Activated CD4-positive, alpha-beta T cell treated with anti-CD3 and anti-CD28 coated beads, Interleukin-10, Interleukin-2, amounts not matched to agents 100 ng/mL and 50 ng/mL, durations not matched to agents 16 hours and 8 hours (primary cell): ENCODE measurements around the gene CDH15.
A peak's percentile ranks its signal among the peaks of the same experiment; 100 is the strongest.

Experiments used
- DNase-seq: peaks from one replicate; pipeline ENCODE4 v3.0.0-alpha.2; 2020

CDH15 gene

DNA sequence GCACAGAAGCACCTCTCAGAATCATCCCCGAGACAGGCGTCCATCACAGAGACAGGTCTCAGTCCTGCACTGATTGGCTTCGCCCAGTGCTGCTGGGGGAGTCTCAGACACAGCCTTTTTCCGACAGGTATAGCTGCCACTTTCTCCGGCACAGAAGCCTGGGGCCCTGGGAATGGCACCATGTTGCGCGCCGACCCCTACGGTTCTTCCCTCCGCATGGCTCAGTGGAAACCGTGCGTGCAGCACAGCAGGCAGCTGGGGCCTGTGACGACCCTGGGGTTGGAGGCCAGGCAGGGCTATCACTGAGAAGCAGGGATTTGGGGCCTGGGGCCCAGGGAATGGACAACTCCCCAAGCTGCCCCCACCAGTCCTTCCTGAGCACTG is 29.7 kb upstream of the CDH15 start:
- DNase-seq = no peak

DNA sequence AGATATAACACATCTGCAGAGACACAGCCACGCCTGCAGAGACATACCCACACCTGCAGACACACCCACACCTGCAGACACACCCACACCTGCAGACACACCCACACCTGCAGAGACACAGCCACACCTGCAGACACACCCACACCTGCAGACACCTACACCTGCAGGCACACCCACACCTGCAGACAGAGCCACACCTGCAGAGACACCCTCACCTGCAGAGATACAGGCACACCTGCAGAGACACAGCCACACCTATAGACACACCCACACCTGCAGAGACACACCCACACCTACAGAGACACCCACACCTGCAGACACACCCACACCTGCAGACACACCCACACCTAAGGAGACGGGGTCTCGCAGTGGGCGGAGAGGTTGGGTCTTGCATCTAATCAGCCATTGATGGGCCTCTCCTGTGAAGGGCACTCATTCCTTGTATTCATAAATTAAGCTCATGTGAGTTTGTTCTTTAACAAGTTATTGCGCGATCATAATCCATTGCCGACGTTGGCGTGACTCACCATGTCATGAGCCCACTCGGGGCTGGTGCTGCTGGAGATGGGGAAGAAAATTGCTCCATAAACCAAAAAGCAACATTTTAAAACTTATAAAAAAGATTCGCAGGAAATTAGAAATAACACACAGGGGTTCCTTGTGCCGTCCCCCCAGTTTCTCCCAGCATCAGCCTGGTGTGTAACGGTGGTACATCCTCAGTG is 28.9 kb upstream of the CDH15 start:
- no peak for DNase-seq

DNA sequence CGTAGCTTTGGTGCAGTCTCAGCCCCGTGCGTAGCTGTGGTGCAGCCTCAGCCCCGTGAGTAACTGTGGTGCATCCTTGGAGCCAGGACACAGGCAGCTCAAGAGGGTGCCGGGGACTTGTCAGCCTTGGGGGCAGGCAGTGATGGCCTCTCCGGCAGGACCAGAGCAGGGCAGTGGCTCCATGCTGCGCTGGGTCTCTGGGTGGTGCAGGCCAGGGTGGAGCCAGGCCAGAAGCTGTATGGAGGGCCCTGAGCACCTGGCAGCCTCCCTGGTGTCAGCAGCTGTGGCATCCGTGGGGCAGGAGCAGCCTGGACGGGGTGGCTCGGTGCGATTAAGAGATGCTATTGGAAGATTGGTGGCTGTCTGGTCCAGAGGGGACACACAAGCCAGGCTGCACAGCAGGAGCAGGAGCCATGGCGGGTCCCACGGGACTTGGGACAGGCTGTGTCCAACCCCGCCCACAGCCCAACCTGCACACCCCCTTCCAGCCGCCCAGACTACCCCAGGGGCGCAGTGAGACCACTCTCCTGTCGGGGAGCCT is 28.3 kb upstream of the CDH15 start:
- no peak for DNase-seq

DNA sequence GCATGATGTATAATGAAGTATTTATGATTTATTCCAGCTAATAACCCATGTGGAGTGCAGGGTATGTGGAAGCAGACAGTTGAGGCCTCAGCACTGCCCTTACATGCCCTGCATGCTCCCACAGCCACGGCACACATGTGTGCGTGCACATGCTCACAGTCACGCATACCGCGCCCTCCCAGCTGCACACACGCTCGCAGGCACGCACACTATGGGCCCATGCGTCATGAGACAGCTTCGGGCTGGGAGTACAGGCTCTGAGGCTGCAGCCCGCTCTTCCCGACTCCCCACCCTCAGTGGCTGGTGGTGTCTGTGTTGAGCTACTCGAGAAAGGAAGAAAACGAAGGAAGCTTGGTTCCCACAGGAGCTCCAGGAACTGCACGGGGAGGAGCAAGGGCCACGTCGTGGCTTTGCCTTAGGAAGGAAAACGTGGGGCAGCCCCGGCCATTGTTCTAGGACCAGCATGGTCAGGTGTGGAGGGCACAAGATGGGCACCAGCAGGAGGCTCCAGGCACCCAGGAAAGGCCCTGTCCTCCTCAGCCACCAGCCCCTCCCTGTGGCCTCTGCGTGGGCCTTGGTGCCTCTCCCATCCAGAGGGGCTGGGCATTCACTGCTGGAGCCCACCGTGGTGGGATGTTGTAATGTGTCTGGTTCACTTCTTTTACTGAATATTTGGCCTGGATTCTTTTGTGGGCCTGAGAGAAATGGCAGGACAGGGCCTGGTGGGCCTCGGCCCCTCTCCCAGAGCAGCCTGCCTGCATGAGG is 27.5 kb upstream of the CDH15 start:
- no peak for DNase-seq

DNA sequence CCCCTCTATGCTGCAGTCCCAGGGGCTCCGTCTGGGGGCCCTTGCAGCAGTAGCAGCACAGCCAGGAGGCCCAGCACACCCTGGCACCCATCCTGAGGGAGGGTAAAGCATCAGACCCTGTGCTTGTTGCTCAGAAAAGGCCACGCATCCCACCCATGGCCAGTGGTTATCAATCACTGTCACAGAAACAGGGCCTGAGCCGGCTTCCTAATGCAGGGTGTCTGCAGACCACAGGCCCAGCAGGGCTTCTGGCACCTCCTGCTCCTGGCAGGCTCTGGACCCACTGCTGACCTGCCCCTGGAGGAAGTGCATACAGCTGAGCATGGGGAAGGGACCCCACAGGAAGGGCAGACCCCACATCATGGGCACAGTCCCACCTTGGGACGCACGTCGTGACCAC is 26.9 kb upstream of the CDH15 start:
- DNase-seq = no peak

DNA sequence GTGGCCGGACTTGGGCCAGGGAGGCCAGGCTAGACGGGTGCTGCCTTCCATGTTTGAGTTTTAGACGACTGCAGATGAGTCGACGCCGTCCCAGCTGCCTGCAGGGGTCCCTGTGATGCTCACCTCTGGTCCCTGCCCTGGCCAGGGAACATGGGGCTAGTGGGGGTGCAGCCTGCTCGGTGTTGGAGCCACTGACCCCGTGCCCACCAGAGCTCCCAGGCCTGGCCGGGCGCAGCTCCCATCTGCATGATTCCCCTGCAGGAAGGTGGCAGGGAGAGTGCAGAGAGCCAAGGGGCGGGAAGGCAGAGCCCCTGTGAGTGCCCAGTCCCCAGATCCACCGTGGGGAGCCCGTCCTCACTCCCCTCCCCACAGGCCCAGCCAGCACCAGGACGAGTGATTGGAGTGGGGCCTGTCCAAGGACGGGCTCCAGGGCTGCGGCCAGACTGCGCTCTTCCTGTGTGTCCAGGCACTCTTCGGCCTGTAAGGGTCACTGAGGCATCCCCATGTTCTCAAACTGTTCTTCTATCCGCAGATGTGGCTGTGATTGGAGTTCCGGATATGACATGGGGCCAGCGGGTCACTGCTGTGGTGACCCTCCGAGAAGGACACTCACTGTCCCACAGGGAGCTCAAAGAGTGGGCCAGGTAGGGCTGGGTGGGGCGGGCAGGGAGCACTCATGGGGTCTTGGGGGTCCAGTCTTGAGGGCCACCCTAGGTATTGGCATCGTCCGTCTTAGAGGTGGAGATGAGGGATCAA is 26.0 kb upstream of the CDH15 start:
- DNase-seq = no peak

DNA sequence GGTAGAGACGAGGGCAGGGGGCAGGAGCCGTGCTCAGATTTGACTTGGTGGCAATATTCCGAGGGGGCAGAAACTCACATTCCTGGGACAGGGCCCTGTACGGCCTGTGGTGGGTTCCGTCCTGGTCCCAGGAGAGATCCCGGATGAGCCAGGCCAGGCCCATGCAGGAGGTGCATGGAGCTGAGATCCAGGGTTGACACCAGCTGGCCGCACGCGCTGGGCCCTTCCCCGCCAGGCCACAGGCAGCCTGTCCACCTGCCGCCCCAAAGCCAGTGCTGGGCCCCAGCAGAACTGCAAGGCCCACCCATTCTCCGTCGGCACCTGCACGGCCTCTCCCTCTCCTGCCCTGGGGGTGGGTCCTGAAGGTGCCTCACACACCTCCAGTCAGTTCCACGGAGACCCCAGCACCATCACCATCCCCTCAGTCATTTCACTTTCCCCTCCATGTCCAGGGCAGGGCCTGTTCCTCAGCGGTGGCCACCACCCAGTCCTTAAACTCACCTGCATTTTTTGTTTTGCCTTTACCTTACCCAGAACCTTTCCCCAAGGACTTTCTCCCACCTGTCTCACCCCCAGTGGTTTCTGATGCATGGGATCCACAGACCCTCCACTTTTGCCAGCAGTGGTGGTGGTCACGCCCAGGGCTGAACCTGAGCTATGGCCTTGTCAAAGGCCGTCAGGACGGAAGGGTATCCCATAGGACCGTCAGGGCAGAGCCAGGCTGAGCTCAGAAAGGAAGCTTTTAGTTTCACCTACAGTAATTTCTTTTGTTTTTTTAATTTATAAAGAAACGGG is 25.1 kb upstream of the CDH15 start:
- DNase-seq = no peak

DNA sequence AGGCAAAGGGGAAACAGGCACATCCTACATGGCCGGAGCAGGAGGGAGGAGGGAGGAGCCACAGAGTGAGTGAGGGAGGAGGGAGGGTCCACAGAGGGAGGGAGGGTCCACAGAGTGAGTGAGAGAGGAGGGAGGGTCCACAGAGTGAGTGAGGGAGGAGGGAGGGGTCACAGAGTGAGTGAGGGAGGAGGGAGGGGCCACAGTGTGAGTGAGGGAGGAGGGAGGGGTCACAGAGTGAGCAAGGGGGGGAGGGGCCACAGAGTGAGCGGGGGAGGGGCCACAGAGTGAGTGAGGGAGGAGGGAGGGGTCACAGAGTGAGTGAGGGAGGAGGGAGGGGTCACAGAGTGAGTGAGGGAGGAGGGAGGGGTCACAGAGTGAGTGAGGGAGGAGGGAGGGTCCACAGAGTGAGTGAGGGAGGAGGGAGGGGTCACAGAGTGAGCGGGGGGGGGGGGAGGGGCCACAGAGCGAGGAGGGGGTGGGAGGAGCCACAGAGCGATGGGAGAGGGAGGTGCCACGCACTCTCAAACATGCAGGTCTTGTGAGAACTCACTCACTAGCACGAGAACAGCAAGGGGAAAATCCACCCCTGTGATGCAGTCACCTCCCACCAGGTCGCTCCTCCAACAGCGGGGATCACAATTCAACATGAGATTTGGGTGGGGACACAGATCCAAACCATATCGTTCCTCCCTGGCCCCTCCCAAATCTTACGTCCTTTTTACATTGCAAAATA is 24.3 kb upstream of the CDH15 start:
- no peak for DNase-seq

DNA sequence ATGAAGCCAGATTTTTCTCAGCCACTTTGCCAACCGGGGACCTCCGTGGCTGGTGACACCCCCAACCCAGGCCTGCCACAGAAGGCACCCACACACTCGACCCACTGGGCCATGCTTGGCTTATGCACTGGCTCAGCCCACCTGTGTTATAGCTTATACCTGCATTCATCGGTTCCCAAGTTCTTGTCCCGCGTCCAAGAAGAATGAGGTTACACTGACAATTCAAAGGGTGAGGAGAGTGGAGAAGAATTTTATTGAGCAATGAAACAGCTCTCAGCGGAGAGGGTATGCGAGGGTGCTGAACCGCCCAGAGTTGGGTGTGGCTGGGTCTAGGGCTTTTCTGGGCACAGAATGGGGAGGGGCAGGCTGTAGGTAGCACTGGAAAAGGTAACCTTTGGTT is 22.2 kb upstream of the CDH15 start:
- DNase-seq = no peak

DNA sequence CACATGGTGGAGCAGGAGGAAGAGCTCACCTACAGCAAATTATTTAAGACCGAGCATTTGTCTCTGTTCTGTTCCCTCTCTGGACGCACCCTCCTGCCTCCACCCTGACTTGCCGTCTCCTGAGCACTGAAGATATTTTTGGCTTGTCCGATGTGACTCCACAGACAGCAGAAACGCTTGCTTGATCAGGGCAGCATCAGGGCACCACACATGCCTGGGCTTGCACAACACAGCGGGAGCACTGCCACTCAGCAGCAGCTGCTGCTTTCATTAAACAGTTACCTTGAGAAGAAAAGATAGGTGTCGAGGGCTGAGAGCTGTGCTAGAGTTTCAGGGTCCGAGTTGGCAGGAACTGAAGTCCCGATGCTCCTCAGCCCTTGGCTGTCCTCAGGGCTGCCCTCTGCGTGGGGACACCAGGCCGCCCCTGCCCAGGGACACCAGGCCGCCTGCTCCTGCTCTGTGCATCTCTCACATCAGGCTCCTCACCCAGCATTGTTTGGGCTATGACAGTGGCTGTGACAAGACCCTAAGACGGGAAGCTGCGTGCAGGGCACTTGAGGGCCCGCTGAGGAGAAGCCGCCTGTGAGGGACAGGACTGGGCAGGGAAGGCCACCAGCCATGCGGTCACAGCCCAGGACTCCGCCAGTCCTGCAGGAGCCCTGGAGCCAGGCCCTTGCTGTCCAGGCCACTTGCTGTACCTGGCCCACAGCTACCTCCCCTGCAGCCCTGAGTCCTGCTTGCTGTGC is 21.3 kb upstream of the CDH15 start:
- DNase-seq = no peak

DNA sequence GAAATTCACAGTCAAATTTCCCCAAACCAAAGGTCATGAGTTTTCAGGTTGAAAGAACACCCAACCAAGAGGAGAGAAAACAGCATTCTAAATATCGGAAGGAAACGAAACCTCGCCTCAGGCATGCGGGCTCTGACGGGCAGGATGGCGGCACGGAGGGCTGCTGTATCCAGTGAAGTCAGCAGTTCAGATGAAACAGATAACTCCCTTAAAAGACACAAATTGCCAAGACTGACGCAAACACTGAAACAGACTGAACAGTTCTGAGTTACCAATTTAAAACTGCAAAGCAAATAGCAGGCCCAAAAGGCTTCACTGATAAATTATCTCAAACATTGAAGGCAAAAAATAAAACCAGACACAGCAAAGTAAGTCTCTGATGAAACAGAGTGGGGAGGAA is 20.6 kb upstream of the CDH15 start:
- DNase-seq = no peak

DNA sequence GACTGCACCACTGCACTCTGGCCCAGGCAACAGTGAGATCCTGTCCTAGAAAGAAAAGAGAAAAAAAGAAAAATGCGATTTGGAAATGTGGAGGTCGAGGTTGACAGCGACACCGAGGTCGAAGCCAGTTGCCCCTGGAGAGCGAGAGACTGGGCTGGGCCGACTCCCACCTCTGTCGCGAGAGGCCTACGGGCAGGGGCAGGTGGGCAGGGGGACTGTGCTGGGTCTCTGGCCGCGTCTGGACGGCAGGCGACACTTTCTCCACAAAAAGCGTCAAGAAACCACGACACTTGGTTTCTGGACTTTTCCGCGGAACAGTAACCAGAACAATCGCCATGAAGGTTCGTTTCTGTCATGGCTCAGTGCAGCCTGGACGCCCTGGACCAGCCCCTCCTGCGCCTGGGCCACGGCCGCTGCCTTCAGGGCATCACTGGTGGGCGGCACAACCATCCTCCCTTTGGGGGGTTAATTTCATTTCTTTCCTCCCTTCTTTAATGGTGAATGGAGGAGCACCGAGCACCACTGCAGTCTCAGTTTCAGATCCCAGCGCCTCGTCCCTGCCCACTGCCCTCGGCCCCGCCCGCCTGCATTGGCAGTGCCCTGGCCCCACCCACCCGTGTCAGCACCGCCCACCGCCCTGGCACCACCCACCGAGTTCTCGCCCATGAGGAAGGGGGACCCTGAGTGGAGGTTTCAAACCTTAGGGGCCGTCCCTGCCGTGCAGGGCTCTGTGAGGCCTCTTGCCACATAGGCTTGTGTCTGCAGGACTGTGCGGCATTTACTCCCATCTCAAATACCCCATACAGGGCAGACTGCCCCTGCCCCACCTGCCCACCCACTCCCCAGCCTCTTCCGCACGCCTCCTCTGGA is 18.5 kb upstream of the CDH15 start:
- peak; percentile 21 for DNase-seq

DNA sequence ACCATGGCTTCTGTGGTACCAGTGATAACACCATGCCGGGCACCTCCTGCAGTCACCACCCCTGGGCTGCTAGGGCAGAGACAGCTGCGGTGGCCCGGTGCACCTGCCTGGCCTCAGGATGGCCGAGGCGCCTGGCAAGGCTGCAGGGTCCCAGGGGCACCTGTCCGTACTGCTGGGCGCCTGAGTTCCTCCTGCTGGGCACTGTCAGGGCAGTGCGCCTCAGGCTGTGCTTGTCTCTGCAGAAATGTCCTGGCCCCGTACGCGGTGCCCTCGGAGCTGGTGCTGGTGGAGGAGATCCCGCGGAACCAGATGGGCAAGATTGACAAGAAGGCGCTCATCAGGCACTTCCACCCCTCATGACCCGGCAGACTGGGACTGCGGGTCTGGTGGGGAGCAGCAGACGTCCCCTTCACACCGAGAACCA is 17.7 kb upstream of the CDH15 start:
- DNase-seq = no peak

DNA sequence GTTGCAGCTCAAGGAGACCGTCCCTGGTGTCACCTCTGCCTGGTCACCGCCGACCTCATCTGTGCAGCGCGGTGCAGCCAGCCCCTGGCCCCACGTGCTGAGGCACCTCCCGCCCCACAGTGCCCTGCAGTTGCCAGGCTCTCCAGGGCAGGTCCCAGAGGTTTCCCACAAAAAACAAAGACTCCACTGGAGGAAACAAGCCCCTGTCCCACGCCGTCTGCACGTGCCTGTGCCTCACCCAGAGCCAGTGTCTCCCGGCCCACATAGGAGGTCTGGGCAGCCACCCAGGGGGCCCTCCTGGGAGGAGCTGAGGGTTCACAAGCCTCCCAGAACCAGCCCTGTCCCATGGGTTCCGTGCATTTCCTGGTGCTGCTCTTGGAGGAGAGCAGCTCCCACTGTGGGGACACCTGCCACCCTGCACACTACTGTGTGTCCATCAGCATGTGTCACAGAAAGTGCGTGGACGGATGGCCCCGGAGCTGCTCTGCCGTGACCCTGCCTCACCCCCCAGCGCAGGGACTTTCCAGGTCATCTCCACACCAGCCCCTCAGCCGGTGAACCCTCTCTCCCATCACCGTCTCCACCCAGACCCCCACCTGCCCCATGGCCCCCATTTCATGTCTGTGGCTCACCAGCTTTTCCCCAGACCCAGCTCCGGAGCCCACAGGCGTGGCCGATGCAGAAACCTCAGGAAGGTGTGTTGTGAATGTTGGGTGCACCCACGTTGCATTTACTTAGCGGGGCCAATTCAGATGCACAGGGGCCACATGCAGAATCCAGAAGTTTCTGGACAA is 17.0 kb upstream of the CDH15 start:
- DNase-seq = no peak

DNA sequence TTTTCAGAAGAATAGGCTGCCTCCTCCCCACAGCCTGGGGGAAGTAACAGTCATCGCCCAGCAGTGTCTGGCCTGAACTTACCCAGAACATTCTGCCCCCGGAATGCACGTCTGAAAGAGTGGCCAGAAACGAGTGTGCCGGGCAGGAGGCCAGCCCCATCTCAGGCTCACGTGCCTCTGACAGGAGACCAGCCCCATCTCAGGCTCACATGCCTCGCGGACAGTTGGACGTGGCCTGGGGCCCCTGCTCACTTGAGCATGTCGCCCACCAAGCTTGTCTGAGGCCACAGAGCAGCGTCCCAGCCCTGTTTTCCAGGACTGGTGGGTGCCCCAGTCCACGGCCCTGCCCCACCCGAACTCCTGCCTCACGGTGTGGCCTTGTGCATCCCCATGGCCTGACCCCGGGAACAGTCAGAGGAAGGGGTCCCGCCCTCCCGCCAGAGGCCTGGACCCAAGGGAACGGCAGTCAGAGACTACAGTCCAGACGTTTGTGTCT is 16.3 kb upstream of the CDH15 start:
- no peak for DNase-seq

DNA sequence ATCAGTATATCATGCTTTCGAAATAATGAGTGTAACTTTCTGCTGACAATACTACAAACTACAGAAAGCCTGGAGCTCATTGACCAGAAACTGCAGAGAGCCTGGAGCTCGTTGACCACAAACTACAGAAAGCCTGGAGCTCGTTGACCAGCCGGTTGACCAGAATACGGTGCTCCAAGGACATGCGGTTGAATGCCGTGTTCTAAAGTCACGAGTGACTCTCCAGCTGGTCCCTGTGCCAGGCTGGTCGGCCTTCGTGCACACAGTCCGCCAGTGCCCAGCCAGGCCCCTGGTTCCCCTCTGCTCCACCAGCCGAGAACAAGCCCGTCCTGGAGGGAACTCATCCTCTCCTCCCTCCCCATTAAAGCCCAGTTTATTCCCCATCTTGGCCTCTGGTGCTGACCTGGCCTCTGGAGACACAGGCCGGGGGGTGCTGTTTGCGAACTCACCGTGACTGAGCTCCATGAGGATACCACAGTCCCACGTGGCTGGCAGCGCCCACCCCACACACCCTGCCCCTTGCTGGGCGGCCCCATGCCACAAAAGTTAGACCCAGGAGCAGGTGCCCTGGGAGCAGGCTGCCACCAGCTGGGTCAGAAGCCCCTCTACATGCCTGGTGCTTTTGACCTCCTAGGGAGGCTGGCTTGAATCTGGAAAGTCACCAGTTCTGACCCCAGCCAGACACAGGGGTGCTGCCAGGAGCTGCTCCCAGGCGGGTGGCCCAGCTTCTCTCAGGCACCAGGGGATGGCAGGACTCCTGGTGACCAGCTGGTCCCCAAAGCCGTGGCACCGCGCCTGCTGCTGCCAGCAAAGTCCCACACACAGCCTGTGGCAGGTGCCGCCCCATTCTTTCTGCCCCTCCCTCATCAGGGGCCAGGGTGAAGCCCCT is 15.5 kb upstream of the CDH15 start:
- DNase-seq = no peak

DNA sequence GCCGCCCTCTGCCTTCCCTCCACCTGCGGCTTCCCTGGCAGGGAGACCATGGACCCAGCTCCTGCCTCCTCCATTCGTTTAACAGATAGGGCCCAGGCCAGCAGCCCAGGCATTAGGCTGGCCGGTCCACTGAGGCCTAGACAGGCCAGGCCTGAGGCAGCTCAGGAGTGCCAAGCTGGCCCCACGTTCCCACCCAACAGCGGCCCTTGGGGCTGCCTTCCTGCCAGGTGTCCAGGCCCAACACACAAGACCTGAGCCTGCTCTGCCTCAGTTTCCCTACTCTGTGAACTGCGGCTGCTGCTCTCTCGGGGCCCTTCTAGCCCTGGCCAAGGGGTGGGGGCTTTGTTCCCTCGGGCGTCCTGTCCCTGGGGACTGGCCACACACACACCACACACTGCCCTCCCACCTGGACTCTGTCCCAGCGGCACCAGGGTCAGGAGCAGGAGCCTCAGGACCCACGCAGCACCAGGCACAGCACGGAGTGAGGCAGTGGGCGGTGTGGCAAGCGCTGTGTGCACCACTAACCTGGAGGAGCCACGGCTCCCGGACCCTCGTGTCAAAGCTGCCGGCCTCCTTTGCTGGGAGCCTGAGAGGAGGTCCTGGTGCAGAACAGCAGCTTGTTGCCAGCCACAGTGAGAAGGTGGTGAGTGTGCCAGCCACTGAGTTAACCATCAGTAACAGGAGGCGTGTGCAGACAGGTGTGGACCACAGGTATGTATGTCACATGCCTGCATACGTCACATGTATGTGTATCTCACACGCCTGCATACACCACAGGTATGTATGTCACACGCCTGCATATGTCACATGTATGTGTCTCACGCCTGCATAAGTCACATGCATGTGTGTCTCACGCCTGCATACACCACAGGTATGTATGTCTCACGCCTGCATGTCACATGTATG is 14.6 kb upstream of the CDH15 start:
- no peak for DNase-seq
